Nephron (organoid): ENCODE measurements around the gene CORO1C.

ENCODE experiments used
- H3K27ac Mint-ChIP-seq, 3 experiments: 2 replicates each; pipeline ENCODE4 v1.8.0; 2020; ENCODE audit warnings: mixed read lengths in 3 of 3, mild to moderate bottlenecking in 2 of 3, moderate library complexity in 1 of 3
- H3K27me3 Mint-ChIP-seq: 2 replicates; pipeline ENCODE4 v1.8.0; 2021; ENCODE audit warnings: low read depth, mild to moderate bottlenecking, moderate library complexity, mixed read lengths
- H3K36me3 Mint-ChIP-seq: 2 replicates; pipeline ENCODE4 v1.8.0; 2020; ENCODE audit warnings: low read depth, mixed read lengths
- H3K4me1 Mint-ChIP-seq: 2 replicates; pipeline ENCODE4 v1.8.0; 2020; ENCODE audit warnings: mixed read lengths
- H3K4me3 Mint-ChIP-seq, 3 experiments: 2 replicates each; pipeline ENCODE4 v1.8.0; 2020; ENCODE audit warnings: mild to moderate bottlenecking in 3 of 3, mixed read lengths in 3 of 3, moderate library complexity in 2 of 3
- H3K9me3 Mint-ChIP-seq: 2 replicates; pipeline ENCODE4 v1.8.0; 2020; ENCODE audit warnings: mixed read lengths
- TF ChIP-seq, protein P1 (sequence below), 3 experiments: fragments of 200-600 bp; sonication (generic); IDR thresholded peaks; one replicate each; pipeline ENCODE4 v1.5.0; 2021; ENCODE audit warnings: antibody characterized with exemption in 3 of 3; ENCODE audit not compliant: unreplicated experiment in 3 of 3

The CORO1C gene

DNA sequence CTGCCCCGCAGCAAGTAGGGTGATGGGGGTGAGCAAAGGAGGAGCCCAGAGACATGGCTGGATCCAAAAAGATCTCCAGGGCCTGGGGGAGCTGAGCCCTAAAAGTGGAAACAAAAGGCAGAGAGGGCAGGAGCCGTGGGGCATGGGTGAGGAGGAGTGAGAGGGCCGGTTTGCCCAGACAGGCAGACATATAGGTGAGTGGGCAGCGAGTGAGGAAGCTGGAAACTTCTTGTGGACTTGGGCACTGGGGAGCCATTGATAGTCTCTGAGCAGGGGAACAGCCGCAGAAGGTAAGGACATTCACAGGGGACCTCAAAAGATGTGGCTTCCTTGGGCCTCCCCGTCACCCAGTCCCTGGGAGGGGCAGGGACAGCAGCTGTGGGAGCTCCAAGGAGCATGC, 116.7 kb downstream of the CORO1C start:
- peaks cover 5% of the 10 kb centered on the region for H3K36me3 Mint-ChIP-seq
- H3K4me1 Mint-ChIP-seq, result peaks cover 39% of the 10 kb centered on the region
- no peaks in the 10 kb centered on the region for H3K27me3 Mint-ChIP-seq
- H3K4me3 Mint-ChIP-seq, result no peak overlapping the region
- H3K27ac Mint-ChIP-seq, result peak overlapping the region in 1 of 3 experiments; percentile 46
- H3K9me3 Mint-ChIP-seq, result no peaks in the 10 kb centered on the region
- TF ChIP-seq, protein P1, sequence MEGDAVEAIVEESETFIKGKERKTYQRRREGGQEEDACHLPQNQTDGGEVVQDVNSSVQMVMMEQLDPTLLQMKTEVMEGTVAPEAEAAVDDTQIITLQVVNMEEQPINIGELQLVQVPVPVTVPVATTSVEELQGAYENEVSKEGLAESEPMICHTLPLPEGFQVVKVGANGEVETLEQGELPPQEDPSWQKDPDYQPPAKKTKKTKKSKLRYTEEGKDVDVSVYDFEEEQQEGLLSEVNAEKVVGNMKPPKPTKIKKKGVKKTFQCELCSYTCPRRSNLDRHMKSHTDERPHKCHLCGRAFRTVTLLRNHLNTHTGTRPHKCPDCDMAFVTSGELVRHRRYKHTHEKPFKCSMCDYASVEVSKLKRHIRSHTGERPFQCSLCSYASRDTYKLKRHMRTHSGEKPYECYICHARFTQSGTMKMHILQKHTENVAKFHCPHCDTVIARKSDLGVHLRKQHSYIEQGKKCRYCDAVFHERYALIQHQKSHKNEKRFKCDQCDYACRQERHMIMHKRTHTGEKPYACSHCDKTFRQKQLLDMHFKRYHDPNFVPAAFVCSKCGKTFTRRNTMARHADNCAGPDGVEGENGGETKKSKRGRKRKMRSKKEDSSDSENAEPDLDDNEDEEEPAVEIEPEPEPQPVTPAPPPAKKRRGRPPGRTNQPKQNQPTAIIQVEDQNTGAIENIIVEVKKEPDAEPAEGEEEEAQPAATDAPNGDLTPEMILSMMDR (IDR thresholded peaks at IDR 0.05; ENCODE audit: unreplicated experiment in 3 of 3), result no peak

DNA sequence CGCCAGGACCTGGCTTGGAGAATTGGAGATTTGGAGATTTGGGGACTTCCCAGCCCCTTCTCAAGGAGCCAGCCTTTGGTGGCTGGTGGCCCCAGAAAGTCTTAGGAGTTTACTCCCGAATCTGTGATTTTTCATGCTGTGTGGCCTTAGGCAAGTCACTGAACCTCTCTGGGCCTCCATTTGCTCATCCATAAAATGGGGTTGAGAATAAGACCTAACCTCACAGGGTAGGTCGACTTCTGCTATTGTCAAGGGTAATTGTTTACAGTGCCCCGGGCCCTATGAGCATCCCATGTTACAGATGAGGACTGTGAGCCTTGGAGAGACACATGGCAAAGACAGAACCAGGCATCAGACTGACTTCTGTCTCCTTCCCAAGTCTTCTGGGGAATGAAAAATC, 117.3 kb downstream of the CORO1C start:
- Mint-ChIP-seq H3K27ac (no peak overlapping the region), H3K4me1 (peaks cover 39% of the 10 kb centered on the region), H3K36me3 (peaks cover 5% of the 10 kb centered on the region), H3K4me3 (no peak overlapping the region), H3K9me3 (no peaks in the 10 kb centered on the region), H3K27me3 (no peaks in the 10 kb centered on the region)
- TF ChIP-seq, protein P1 (IDR thresholded peaks at IDR 0.05; ENCODE audit: unreplicated experiment in 3 of 3), result no peak

DNA sequence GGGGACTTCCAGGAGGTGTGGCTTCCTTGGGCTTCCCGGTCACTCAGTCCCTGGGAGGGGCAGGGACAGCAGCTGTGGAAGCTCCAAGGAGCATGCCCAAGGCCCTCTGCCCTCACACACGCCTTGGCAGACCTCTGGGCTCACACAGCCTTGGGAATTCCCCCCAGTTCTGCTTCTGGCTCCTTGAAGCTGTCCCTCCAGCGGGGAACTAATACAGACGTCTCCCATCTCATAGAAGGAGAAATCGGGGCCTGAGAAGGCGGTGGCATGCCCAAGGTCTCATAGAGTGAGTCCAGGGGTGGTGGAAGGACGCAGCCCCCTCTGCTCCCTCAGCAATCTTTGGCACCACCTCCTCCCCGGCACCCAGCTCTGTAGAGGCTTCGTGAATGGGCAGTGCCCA, 117.8 kb downstream of the CORO1C start:
- H3K27me3 Mint-ChIP-seq, result no peaks in the 10 kb centered on the region
- peaks cover 40% of the 10 kb centered on the region for H3K4me1 Mint-ChIP-seq
- H3K36me3 Mint-ChIP-seq, result peaks cover 5% of the 10 kb centered on the region

DNA sequence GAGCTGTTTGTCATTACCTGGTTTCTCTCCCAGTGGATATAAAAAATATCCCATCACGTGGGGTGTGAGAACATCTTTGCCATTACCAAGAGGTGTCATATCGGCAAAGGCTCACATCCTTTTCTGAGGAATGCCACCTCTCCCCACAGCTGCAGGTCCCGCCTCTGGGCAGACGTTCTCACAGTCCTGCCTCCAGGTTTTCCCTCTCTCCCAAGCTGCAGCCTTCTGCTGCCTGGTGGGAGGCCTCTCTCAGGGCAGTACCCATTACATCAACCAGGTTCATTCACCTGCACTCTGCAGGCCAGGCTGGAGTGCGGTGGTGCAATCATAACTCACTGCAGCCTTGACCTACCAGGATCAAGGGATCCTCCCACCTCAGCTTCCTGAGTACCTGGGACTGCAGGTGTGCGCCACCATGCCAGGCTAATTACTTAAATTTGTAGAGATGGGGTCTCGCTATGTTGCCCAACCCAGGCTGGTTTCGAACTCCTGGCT, 118.5 kb downstream of the CORO1C start:
- Mint-ChIP-seq H3K27ac (peak overlapping the region; percentile 42 to 72 (median 69)), H3K4me3 (no peak overlapping the region), H3K36me3 (peaks cover 5% of the 10 kb centered on the region), H3K9me3 (no peaks in the 10 kb centered on the region), H3K4me1 (peaks cover 40% of the 10 kb centered on the region), H3K27me3 (no peaks in the 10 kb centered on the region)
- TF ChIP-seq, protein P1 (IDR thresholded peaks at IDR 0.05; ENCODE audit: unreplicated experiment in 3 of 3), result no peak

More for the DNA sequence above, 117.8 kb downstream of the CORO1C start:
- Mint-ChIP-seq H3K9me3 (no peaks in the 10 kb centered on the region), H3K27ac (peak overlapping the region in 2 of 3 experiments; percentile 69 to 72), H3K4me3 (no peak overlapping the region)
- TF ChIP-seq, protein P1 (IDR thresholded peaks at IDR 0.05; ENCODE audit: unreplicated experiment in 3 of 3), result no peak

DNA sequence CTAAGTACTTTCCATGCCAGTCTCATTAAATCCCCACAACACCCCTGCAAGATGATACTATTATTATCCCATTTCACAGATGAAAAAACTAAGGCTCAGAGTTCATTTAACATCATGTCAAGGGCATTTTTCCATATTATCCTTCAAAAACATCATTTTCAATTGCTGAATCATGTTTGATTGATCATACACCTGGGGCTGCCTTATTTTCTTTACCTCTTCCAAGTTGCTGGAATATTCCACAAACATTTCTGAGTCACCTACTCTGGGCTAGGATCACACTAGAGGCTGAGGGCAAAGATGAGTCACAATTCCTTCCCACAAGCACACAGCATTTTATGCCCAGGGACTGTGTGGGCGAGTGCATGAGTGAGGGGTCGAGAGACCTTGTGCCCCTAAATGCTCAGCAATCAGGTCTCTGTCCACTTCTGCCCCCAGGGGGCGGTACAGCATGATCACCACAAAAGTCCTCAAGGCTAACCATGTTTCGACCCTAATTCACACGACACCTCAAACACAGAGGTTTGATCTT, 119.4 kb downstream of the CORO1C start:
- Mint-ChIP-seq H3K27me3 (no peaks in the 10 kb centered on the region), H3K9me3 (no peaks in the 10 kb centered on the region), H3K4me1 (peaks cover 43% of the 10 kb centered on the region), H3K36me3 (peaks cover 5% of the 10 kb centered on the region), H3K4me3 (no peak overlapping the region), H3K27ac (peak overlapping the region; percentile 7 to 40 (median 36))
- TF ChIP-seq, protein P1 (IDR thresholded peaks at IDR 0.05; ENCODE audit: unreplicated experiment in 3 of 3), result no peak
